Activated naive CD4-positive, alpha-beta T cell treated with anti-CD3 and anti-CD28 coated beads, Interleukin-2, amount 50 U/mL, for 24 hours (primary cell): ENCODE measurements around the gene MAP3K7CL.

Experiments
- H3K27ac Mint-ChIP-seq: one replicate; pipeline ENCODE4 v1.8.0; 2021; ENCODE audit warnings: mild to moderate bottlenecking, mixed read lengths
- H3K27me3 Mint-ChIP-seq: one replicate; pipeline ENCODE4 v1.8.0; 2021; ENCODE audit warnings: mixed read lengths
- H3K36me3 Mint-ChIP-seq: one replicate; pipeline ENCODE4 v1.8.0; 2021; ENCODE audit warnings: mixed read lengths
- H3K4me1 Mint-ChIP-seq: one replicate; pipeline ENCODE4 v1.8.0; 2021; ENCODE audit warnings: mixed read lengths
- H3K4me3 Mint-ChIP-seq: one replicate; pipeline ENCODE4 v1.8.0; 2021; ENCODE audit warnings: mild to moderate bottlenecking, mixed read lengths
- H3K9me3 Mint-ChIP-seq: one replicate; pipeline ENCODE4 v1.8.0; 2021; ENCODE audit warnings: mixed read lengths

The MAP3K7CL gene

GRCh38 chr21:29117372-29117955 lies 13.0 kb upstream of the MAP3K7CL start:
- H3K27ac Mint-ChIP-seq, result no peak overlapping the region
- H3K27me3 Mint-ChIP-seq, result no peaks in the 10 kb centered on the region
- H3K36me3 Mint-ChIP-seq, result peaks cover 3% of the 10 kb centered on the region
- no peak overlapping the region for H3K4me3 Mint-ChIP-seq
- no peaks in the 10 kb centered on the region for H3K4me1 Mint-ChIP-seq
- no peaks in the 10 kb centered on the region for H3K9me3 Mint-ChIP-seq

DNA sequence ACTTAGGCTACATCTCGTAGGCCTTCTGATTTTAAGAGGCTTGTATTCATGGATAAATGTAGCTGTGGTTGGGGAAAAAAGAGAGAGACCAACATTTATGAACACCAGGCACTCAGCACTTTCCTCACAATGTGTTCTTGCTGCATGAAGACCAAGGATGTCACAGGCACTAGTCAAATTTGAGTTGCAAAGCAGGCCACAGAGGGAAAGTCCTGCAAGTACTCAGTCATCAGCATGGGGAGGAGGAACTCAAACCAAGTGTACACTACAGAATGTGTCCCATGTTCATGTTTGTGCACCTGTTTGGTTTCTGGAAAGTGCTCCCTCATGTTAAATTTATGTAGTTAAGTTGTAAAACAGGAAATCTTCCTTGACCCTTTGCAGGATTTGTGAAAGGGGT lies 8.7 kb upstream of the MAP3K7CL start:
- no peak overlapping the region for H3K27ac Mint-ChIP-seq
- H3K36me3 Mint-ChIP-seq, result peaks cover 4% of the 10 kb centered on the region
- H3K4me3 Mint-ChIP-seq, result no peak overlapping the region
- no peaks in the 10 kb centered on the region for H3K9me3 Mint-ChIP-seq
- no peaks in the 10 kb centered on the region for H3K4me1 Mint-ChIP-seq
- H3K27me3 Mint-ChIP-seq, result no peaks in the 10 kb centered on the region

DNA sequence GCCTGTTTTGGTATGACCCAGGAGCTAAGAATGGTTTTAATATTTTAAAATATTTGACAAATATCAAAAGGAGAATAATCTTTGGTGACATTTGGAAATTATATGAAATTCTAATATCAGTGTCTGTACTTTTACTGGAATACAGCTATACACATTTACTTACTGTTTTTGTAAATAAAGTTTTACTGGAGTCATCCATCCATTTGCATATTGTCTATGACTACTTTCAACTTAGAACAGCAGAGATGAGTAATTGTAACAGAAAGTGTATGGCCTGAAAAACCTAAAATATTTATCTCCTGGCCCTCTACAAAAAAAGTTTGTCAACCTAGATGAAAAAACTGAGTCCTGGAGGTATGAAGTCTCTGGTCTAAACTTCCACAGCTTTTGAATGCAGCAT lies 5.8 kb upstream of the MAP3K7CL start:
- Mint-ChIP-seq H3K36me3 (peaks cover 9% of the 10 kb centered on the region), H3K9me3 (no peaks in the 10 kb centered on the region), H3K4me3 (no peak overlapping the region), H3K27me3 (no peaks in the 10 kb centered on the region), H3K4me1 (no peaks in the 10 kb centered on the region), H3K27ac (no peak overlapping the region)

- Mint-ChIP-seq H3K27ac (no peak overlapping the region), H3K4me3 (no peak overlapping the region), H3K36me3 (peaks cover 9% of the 10 kb centered on the region), H3K9me3 (no peaks in the 10 kb centered on the region), H3K27me3 (no peaks in the 10 kb centered on the region), H3K4me1 (no peaks in the 10 kb centered on the region)
Observed at GRCh38 chr21:29125191-29125590, 5.3 kb upstream of the MAP3K7CL start.

GRCh38 chr21:29125979-29126378 lies 4.5 kb upstream of the MAP3K7CL start:
- H3K4me1 Mint-ChIP-seq, result no peaks in the 10 kb centered on the region
- H3K27me3 Mint-ChIP-seq, result no peaks in the 10 kb centered on the region
- no peak overlapping the region for H3K27ac Mint-ChIP-seq
- H3K4me3 Mint-ChIP-seq, result no peak overlapping the region
- H3K36me3 Mint-ChIP-seq, result peaks cover 7% of the 10 kb centered on the region
- no peaks in the 10 kb centered on the region for H3K9me3 Mint-ChIP-seq

DNA sequence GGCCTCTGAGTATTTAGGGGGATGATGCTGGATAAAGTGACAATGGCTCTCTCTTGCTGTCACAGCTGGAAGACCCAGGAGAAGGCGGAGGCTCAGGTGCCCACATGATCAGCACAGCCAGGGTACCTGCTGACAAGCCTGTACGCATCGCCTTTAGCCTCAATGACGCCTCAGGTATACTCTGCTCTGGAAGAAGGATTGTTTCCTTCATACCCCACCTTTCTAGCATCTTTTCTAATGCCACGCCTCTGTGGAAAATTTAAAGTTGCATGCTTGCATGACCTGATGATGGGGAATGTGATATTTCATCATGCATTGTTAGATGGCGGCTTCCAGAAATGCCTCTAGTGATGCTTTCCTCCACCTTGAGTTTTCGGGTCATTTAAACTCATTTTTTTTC lies 2.8 kb downstream of the MAP3K7CL start:
- Mint-ChIP-seq H3K27ac (no peak overlapping the region), H3K9me3 (no peaks in the 10 kb centered on the region), H3K4me3 (no peak overlapping the region), H3K27me3 (no peaks in the 10 kb centered on the region), H3K4me1 (no peaks in the 10 kb centered on the region), H3K36me3 (peaks cover 7% of the 10 kb centered on the region)

- H3K27ac Mint-ChIP-seq, result no peak overlapping the region
- no peaks in the 10 kb centered on the region for H3K27me3 Mint-ChIP-seq
- no peaks in the 10 kb centered on the region for H3K4me1 Mint-ChIP-seq
- H3K4me3 Mint-ChIP-seq, result no peak overlapping the region
- H3K36me3 Mint-ChIP-seq, result peaks cover 5% of the 10 kb centered on the region
- H3K9me3 Mint-ChIP-seq, result no peaks in the 10 kb centered on the region
Observed at GRCh38 chr21:29133796-29134195, 3.4 kb downstream of the MAP3K7CL start.

DNA sequence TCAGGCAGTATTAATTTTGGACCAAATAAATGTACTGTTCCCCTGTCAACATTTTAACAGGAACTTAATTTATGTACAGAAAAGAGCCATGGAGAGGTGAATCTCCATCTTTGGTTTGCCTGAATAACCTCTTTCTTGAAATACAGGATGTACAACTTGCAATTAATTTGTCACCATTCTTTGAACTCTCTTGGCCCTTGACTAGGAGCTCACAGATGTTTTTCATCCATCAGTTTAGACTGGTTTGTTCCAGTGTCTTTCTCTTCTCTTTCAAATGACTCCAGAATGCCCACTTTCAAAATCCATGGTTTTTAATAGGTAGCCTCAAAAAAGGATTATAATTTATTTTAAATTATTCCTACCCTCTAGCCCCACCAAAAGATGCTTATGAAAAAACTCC lies 5.0 kb downstream of the MAP3K7CL start:
- Mint-ChIP-seq H3K36me3 (peaks cover 3% of the 10 kb centered on the region), H3K4me3 (no peak overlapping the region), H3K27me3 (no peaks in the 10 kb centered on the region), H3K9me3 (no peaks in the 10 kb centered on the region), H3K4me1 (no peaks in the 10 kb centered on the region), H3K27ac (no peak overlapping the region)

DNA sequence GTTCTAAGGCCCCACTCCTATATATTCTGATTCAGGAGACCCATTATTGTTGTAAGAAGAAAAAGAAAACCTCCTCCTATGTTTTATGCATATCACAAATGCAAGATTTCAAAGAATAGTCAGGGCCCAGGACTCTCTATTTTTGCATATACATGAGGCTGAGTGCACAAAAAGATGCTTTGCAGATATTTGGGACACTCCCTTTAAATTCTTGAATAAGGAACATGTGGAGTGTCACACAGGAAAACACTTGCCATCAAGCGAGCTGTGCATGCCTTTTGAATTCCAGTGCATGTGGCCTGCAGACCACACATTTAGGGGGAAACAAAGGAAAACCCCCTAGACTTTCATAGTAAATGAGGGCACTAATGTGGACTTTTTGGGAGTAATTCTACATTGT lies 5.6 kb downstream of the MAP3K7CL start:
- Mint-ChIP-seq H3K9me3 (no peaks in the 10 kb centered on the region), H3K4me3 (no peak overlapping the region), H3K36me3 (peaks cover 3% of the 10 kb centered on the region), H3K27me3 (no peaks in the 10 kb centered on the region), H3K27ac (no peak overlapping the region), H3K4me1 (no peaks in the 10 kb centered on the region)

DNA sequence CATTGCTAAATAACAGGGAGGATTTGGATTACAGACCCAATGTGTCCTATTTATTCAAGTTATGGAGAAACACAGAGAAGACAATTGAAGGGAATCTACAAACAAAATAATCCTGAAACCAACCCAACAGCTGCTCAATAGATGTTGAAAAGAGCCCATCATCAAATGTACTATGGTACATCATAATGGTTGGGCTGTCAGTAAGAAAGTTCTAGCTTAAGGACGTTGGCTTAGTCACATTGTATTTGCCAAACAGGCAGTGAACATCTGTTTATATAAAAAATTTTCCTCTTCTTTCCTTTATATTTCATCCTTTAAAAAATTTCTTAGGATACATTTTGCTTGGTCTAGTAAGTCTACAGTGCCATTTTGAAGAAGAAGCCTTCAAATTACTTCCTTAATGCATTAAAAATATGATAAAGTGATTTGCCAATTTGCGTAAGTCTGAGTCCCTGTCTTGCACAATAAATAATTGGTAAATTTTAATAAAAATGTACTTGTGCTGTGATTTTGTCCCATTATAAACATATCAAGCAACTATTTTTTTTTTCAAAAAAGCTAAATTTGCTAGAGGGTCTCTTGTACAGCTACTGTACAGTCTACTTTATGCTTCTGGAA lies 14.4 kb downstream of the MAP3K7CL start:
- Mint-ChIP-seq H3K4me1 (peaks cover 7% of the 10 kb centered on the region), H3K9me3 (no peaks in the 10 kb centered on the region), H3K27me3 (no peaks in the 10 kb centered on the region), H3K4me3 (no peak overlapping the region), H3K36me3 (peaks cover 2% of the 10 kb centered on the region), H3K27ac (no peak overlapping the region)

DNA sequence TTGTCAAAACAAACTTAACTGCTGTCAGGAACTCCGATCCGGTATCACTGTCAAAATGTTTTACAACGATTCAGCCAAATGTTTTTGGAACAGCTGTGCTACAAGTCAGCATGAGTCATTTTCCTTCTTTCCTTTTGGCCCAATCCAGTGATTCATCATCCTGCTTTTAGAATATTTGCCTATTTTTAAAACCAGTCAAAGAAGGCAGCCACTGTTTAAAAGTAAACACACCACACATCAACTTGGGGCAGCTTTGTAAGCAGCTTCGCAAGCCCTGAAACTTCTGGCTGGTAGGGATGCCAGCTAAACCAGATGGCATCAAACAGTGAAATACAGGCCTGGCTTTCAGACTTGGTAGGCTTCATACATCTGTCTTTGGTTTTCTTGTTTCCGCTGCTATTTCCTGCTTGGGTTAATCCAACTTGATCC lies 14.9 kb downstream of the MAP3K7CL start:
- peaks cover 2% of the 10 kb centered on the region for H3K36me3 Mint-ChIP-seq
- no peaks in the 10 kb centered on the region for H3K27me3 Mint-ChIP-seq
- H3K4me3 Mint-ChIP-seq, result peak overlapping the region; percentile 23
- peak overlapping the region; percentile 35 for H3K27ac Mint-ChIP-seq
- no peaks in the 10 kb centered on the region for H3K9me3 Mint-ChIP-seq
- peaks cover 7% of the 10 kb centered on the region for H3K4me1 Mint-ChIP-seq

GRCh38 chr21:29145852-29146453 lies 15.5 kb downstream of the MAP3K7CL start:
- peak overlapping the region; percentile 23 for H3K4me3 Mint-ChIP-seq
- H3K27ac Mint-ChIP-seq, result peak overlapping the region; percentile 35
- no peaks in the 10 kb centered on the region for H3K9me3 Mint-ChIP-seq
- H3K36me3 Mint-ChIP-seq, result peaks cover 2% of the 10 kb centered on the region
- peaks cover 7% of the 10 kb centered on the region for H3K4me1 Mint-ChIP-seq
- H3K27me3 Mint-ChIP-seq, result no peaks in the 10 kb centered on the region

- Mint-ChIP-seq H3K36me3 (no peaks in the 10 kb centered on the region), H3K9me3 (no peaks in the 10 kb centered on the region), H3K27ac (no peak overlapping the region), H3K4me1 (peaks cover 7% of the 10 kb centered on the region), H3K27me3 (no peaks in the 10 kb centered on the region), H3K4me3 (no peak overlapping the region)
Observed at GRCh38 chr21:29146726-29147125, 16.3 kb downstream of the MAP3K7CL start.

GRCh38 chr21:29148530-29148929 lies 18.1 kb downstream of the MAP3K7CL start:
- Mint-ChIP-seq H3K27me3 (no peaks in the 10 kb centered on the region), H3K4me3 (no peak overlapping the region), H3K27ac (no peak overlapping the region), H3K9me3 (no peaks in the 10 kb centered on the region), H3K36me3 (no peaks in the 10 kb centered on the region), H3K4me1 (peaks cover 7% of the 10 kb centered on the region)

GRCh38 chr21:29149808-29150425 lies 19.5 kb downstream of the MAP3K7CL start:
- Mint-ChIP-seq H3K36me3 (no peaks in the 10 kb centered on the region), H3K4me3 (no peak overlapping the region), H3K4me1 (peaks cover 7% of the 10 kb centered on the region), H3K27ac (no peak overlapping the region), H3K27me3 (no peaks in the 10 kb centered on the region), H3K9me3 (no peaks in the 10 kb centered on the region)

DNA sequence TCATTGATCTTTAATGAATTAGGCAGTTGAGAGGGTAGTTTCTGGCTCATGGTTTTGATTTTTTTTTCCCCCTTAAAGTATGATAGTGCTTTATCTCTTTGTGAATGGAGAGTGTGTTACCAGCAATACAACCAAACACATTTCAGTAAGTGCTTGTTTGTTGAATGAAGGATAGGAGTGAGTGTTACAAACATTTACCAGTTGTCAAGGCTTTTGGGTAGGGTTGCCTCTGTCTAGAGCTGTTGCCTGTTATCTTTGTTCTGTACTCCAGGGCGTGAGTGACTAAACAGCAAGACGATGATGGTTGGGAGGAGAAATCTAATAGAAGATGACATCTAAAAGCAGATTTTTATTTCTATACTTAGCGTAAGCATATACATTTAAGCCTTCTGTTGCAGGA lies 21.5 kb downstream of the MAP3K7CL start:
- Mint-ChIP-seq H3K36me3 (no peaks in the 10 kb centered on the region), H3K27me3 (no peaks in the 10 kb centered on the region), H3K4me1 (no peaks in the 10 kb centered on the region), H3K9me3 (no peaks in the 10 kb centered on the region), H3K27ac (no peak overlapping the region), H3K4me3 (no peak overlapping the region)
